HG02852 (cell line): ENCODE data around the gene PHLPP1.

Experiments used
- ATAC-seq: cut with Tn5 transposase; IDR thresholded peaks from one replicate; pipeline ENCODE4 v1.9.1; 2021; ENCODE audit warnings: mild to moderate bottlenecking, moderate library complexity; ENCODE audit not compliant: unreplicated experiment

Gene PHLPP1

GRCh38 chr18:62842898-62843297, 127.6 kb downstream of the PHLPP1 start:
- ATAC-seq, result no peak

- ATAC-seq, result peak; percentile 70
Measured at GRCh38 chr18:62844850-62845643, 129.7 kb downstream of the PHLPP1 start.

- no peak for ATAC-seq
Measured at GRCh38 chr18:62846313-62846712, 131.0 kb downstream of the PHLPP1 start.

- ATAC-seq, result no peak
Measured at GRCh38 chr18:62847081-62847480, 131.7 kb downstream of the PHLPP1 start.

GRCh38 chr18:62848946-62849345, 133.6 kb downstream of the PHLPP1 start:
- no peak for ATAC-seq

GRCh38 chr18:62850619-62851306, 135.4 kb downstream of the PHLPP1 start:
- no peak for ATAC-seq

GRCh38 chr18:62852851-62853250, 137.5 kb downstream of the PHLPP1 start:
- ATAC-seq, result no peak

GRCh38 chr18:62856294-62856693, 141.0 kb downstream of the PHLPP1 start:
- no peak for ATAC-seq

- no peak for ATAC-seq
Measured at GRCh38 chr18:62857263-62857976, 142.1 kb downstream of the PHLPP1 start.

- ATAC-seq, result no peak
Measured at GRCh38 chr18:62860062-62860461, 144.7 kb downstream of the PHLPP1 start.

GRCh38 chr18:62862466-62862865, 147.1 kb downstream of the PHLPP1 start:
- ATAC-seq, result no peak

GRCh38 chr18:62863579-62864001, 148.2 kb downstream of the PHLPP1 start:
- ATAC-seq, result no peak

GRCh38 chr18:62865498-62865897, 150.2 kb downstream of the PHLPP1 start:
- no peak for ATAC-seq

- ATAC-seq, result no peak
Measured at GRCh38 chr18:62867534-62867933, 152.2 kb downstream of the PHLPP1 start.

- ATAC-seq, result no peak
Measured at GRCh38 chr18:62868645-62869044, 153.3 kb downstream of the PHLPP1 start.

- ATAC-seq, result no peak
Measured at GRCh38 chr18:62870643-62871042, 155.3 kb downstream of the PHLPP1 start.

- no peak for ATAC-seq
Measured at GRCh38 chr18:62875323-62875722, 160.0 kb downstream of the PHLPP1 start.

GRCh38 chr18:62876111-62876510, 160.8 kb downstream of the PHLPP1 start:
- no peak for ATAC-seq

GRCh38 chr18:62876828-62877227, 161.5 kb downstream of the PHLPP1 start:
- no peak for ATAC-seq

- no peak for ATAC-seq
Measured at GRCh38 chr18:62877411-62878221, 162.3 kb downstream of the PHLPP1 start.

GRCh38 chr18:62878305-62878704, 163.0 kb downstream of the PHLPP1 start:
- no peak for ATAC-seq
